ENCODE results near the gene EPB41L4A. TPM values are rescaled to one million over a fixed set of nuclear protein-coding genes. Genes with fewer than 3 reads are reported as not detected.

EPB41L4A gene
- total and polyA plus RNA-seq, 2 donors (not counting 3 experiments of a cell fraction or from before 2014, with no cell fraction given): 6.0 to 17.9 TPM

DNA sequence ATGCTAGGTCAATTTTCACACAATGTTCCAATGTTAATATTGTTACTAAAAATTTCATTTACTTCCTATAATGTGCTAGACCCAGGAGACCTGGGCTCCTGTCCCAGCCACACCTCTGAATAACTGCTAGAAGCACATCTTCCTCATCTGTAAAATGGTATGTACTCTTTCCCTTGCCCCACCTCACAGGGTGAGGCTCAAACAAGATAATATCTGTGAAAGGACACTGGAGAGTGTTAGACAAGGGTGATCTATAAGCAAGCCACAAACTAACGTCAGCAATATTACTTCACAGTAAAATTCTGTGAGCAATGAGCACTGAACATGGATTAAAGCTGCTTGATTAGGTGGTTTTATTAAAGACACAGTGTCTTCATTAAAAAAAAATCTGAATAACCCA lies 186.4 kb downstream of the EPB41L4A start:
- CTCF ChIA-PET: interaction anchor here (1.0 to 1.1 kb wide), 2 partner anchors 57 to 188 kb away, joined by 3 to 4 read pairs; no protein-coding TSS in a partner anchor
- Histone ChIP-seq H3K9me3 (replicated peaks; ENCODE audit: control insufficient read depth, insufficient read depth, low read length) (no peaks in the 10 kb centered on the region), H3K27me3 (ENCODE audit: control insufficient read depth in 2 of 2, insufficient read depth in 2 of 2, low read length in 2 of 2) (no peaks in the 10 kb centered on the region), H3K9me1 (replicated peaks; ENCODE audit: control insufficient read depth, extremely low read depth, insufficient read depth, low read length) (no peaks in the 10 kb centered on the region), H3K4me1 (ENCODE audit: control insufficient read depth, extremely low read depth, insufficient read depth, low read length) (peaks cover 5% of the 10 kb centered on the region), H3K4me3 (replicated peaks in 1 of 3; ENCODE audit: insufficient read depth in 1 of 3, low read depth in 1 of 3, low read length in 3 of 3) (no peak overlapping the region), H3K36me3 (ENCODE audit: control insufficient read depth in 2 of 2, extremely low read depth in 1 of 2, insufficient read depth in 2 of 2, low read length in 2 of 2) (no peaks in the 10 kb centered on the region), H3K79me2 (ENCODE audit: control insufficient read depth, insufficient read depth, low read length) (no peaks in the 10 kb centered on the region), H3K27ac (ENCODE audit: insufficient read depth, low read depth, low read length) (no peak overlapping the region), H2AFZ (ENCODE audit: low read depth, low read length) (no peak overlapping the region), H3K4me2 (ENCODE audit: insufficient read depth, low read length) (no peak overlapping the region), H4K20me1 (replicated peaks; ENCODE audit: control insufficient read depth, extremely low read depth, insufficient read depth, low read length) (no peaks in the 10 kb centered on the region), H3K9ac (replicated peaks; ENCODE audit: extremely low read depth, insufficient read depth, low read length) (no peak overlapping the region)
- BruUV-seq (replicated peaks): no TSS peak
- DNase-seq (ENCODE audit: low read depth, low spot score) (no peak), FAIRE-seq (no peak)
- intact Hi-C loops (cut with micrococcal nuclease) (no loop called here), dilution Hi-C loops (cut with MboI; ENCODE audit: extremely low pct_ligation_motif_present, low sequenced_read_pairs) (no loop called here)
- POLR2A ChIA-PET: no interaction called here
- TF ChIP-seq JUN (IDR thresholded peaks at IDR 0.05; ENCODE audit: borderline replicate concordance, insufficient read depth, insufficient read length, low read depth) (no peak), POLR2A (IDR thresholded peaks at IDR 0.05; ENCODE audit: low read depth, low read length) (no peak), MYC (IDR thresholded peaks at IDR 0.05; ENCODE audit: low read depth, low read length) (no peak), GATA2 (IDR thresholded peaks at IDR 0.05; ENCODE audit: insufficient read depth, insufficient read length, low read depth, low read length) (no peak), EZH2 (IDR thresholded peaks at IDR 0.05; ENCODE audit: borderline replicate concordance, low read depth, low read length, severe bottlenecking) (no peak), POLR2AphosphoS5 (IDR thresholded peaks at IDR 0.05; ENCODE audit: insufficient read depth, low read depth, low read length) (no peak), FOS (IDR thresholded peaks at IDR 0.05; ENCODE audit: borderline replicate concordance, insufficient read depth, low read length) (no peak)
- TF ChIP-seq, protein P1, sequence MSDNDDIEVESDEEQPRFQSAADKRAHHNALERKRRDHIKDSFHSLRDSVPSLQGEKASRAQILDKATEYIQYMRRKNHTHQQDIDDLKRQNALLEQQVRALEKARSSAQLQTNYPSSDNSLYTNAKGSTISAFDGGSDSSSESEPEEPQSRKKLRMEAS (IDR thresholded peaks at IDR 0.05; ENCODE audit: insufficient read depth, insufficient read length): no peak
- TF ChIP-seq, protein P2, sequence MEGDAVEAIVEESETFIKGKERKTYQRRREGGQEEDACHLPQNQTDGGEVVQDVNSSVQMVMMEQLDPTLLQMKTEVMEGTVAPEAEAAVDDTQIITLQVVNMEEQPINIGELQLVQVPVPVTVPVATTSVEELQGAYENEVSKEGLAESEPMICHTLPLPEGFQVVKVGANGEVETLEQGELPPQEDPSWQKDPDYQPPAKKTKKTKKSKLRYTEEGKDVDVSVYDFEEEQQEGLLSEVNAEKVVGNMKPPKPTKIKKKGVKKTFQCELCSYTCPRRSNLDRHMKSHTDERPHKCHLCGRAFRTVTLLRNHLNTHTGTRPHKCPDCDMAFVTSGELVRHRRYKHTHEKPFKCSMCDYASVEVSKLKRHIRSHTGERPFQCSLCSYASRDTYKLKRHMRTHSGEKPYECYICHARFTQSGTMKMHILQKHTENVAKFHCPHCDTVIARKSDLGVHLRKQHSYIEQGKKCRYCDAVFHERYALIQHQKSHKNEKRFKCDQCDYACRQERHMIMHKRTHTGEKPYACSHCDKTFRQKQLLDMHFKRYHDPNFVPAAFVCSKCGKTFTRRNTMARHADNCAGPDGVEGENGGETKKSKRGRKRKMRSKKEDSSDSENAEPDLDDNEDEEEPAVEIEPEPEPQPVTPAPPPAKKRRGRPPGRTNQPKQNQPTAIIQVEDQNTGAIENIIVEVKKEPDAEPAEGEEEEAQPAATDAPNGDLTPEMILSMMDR (IDR thresholded peaks at IDR 0.05; ENCODE audit: extremely low read depth in 1 of 2, insufficient read depth in 1 of 2, low read depth in 1 of 2, low read length in 2 of 2): no peak
